ENCODE results near the gene ZNF784.

GRCh38 chr19:55654868-55655647 is 30.7 kb upstream of the ZNF784 start, which contains the start of gene U2AF2:
- TF ChIP-seq TAF1 (IDR thresholded peaks at IDR 0.05; ENCODE audit: borderline replicate concordance, insufficient read depth, low read length), result peak; percentile 67
- peak; percentile 85 for TF ChIP-seq POLR2AphosphoS5 (IDR thresholded peaks at IDR 0.05; ENCODE audit: low read depth, low read length)
- TF ChIP-seq REST (IDR thresholded peaks at IDR 0.05; ENCODE audit: insufficient read depth in 1 of 2, low read depth in 2 of 2, low read length in 2 of 2), result 0 out of 4 replicates have a peak, but pooled peaks of 1 of the 2 experiments have one; percentile 24
- no peak; the same call in 1 of the 2 replicates for TF ChIP-seq SIN3A (IDR thresholded peaks at IDR 0.05; ENCODE audit: borderline replicate concordance, insufficient read depth, low read length)
- no peak for TF ChIP-seq FOXP2 (optimal IDR thresholded peaks at IDR 0.05; ENCODE audit: borderline replicate concordance, extremely low read depth, extremely low read length, insufficient read depth)

Measured in PFSK-1 (cell line).